GM18951 (cell line): ENCODE measurements around the gene LYRM9.

Experiments
- POLR2A ChIP-seq: IDR thresholded peaks from 4 replicates; pipeline ENCODE4 v1.6.1; 2011; ENCODE audit warnings: mild to moderate bottlenecking; ENCODE audit not compliant: insufficient read length, insufficient read depth; ENCODE audit errors: extremely low read depth
- in situ Hi-C: fragments of 300-500 bp; cut with MboI; formaldehyde crosslinking; loops from one replicate; pipeline ENCODE4 v1.12.0; 2022; ENCODE audit warnings: low sequenced_read_pairs, mixed read lengths, inconsistent platforms; ENCODE audit not compliant: unreplicated experiment

Gene LYRM9

DNA sequence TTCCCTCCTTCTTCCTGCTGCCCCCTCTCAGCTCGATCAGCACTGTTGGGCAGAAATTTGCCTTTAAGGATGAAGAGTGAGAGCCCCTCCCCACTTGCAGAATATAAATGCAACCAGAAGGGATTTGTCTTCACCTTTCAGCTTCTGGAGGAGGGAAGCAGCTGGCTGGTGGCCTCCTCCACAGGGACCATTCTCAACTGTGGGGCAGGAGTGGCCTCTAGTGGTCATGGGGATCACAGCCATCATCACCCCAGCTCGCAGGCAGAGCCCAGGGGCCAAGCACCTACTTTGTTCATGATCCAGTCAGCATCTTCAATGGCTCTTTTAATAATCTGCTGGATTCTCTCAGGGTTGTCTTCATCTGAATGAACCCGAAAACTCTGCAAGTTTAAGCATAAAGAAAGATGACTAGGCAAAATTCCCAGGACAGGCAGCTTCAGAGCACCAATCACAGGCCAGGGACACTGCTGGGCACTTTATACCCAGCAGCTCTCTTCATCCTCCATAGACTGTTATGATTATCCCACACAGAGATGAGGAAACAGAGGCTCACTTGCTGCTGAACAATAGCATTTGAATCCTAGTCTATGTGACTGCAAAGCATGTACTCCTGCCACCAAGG is 13.1 kb downstream of the LYRM9 start:
- in situ Hi-C loops = loop anchor here (10.0 kb wide), 1 partner anchor 75 kb away; the partner anchor contains the start of gene NOS2
- TF ChIP-seq POLR2A = no peak

DNA sequence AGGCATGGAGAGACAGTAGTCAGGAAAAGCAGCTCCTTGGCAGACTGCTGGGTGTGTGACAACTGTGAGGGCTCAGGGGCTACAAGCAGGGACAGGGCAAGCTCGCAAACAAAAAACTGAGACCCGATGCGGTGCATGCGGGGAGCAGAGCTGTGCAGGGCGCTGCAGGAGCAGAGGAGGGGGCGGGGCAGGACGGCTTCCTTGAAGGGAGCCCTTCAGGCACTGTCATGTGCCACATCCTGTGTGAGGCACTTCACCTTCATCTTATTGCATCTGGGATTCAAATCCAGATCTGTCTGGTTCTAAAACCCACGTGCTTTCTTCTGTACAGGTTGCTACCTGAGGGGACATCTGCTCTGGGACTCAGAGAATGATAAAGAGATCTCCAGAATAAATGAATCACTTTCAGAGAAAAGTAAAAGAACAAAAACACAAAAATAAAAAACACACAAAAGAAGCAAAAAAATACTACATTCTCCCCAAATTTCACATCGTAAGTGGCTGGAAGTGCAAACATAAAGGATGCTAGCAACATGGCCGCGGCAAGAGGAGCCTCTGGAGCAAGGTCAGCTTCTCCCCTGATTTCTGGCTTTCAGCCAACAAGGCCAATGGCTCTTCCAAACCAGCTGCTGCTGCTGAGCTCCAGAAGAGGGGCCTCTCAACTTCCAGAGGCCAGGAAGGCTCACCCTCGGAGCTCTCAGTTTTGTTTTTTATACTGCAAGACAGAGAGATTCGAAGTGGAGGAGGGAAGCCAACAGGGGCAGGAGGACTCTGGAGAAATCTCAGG is 14.2 kb downstream of the LYRM9 start:
- no peak for TF ChIP-seq POLR2A
- in situ Hi-C loops = loop anchor here (10.0 kb wide), 1 partner anchor 74 kb away; the partner anchor contains the start of gene NOS2

DNA sequence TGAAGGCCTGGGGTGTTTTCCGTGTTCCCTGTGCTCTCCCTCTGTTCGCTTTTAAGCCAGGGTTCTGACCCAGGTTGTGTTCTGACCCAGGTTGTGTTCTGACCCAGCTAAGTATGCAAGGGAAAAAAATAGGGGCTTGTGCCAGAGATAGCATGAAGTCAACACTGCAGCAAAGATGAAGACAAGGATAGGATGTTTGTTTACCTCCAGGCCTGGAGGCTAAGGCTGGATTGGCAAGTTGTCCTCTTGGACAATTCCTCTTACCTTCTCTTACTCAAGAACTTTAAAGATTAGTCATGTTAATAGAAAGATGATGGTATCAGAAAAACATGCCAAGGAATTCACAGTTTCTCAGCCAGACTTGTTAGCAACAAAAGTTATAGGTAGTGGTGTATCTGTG is 19.4 kb downstream of the LYRM9 start:
- in situ Hi-C loops = loop anchor here (10.0 kb wide), 1 partner anchor 69 kb away; the partner anchor contains the start of gene NOS2
- no peak for TF ChIP-seq POLR2A

DNA sequence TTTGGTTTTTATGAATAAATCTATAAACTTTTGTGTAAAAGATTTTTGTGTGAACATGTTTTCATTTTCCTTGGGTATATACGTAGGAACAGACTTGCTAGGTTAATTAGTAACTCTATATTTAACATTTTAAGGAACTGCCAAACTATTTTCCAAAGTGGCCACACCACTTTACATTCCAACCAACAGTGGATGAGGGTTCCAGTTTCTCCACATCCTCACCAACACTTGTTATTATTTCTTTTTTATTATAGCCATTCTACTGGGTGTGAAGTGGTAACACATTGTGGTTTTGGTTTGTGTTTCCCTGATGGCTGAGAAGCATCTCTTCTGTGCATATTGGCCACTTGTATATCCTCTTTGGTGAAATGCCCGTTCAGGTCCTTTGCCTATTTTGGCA is 20.0 kb downstream of the LYRM9 start:
- in situ Hi-C loops = loop anchor here (10.0 kb wide), 1 partner anchor 68 kb away; the partner anchor contains the start of gene NOS2
- no peak for TF ChIP-seq POLR2A

DNA sequence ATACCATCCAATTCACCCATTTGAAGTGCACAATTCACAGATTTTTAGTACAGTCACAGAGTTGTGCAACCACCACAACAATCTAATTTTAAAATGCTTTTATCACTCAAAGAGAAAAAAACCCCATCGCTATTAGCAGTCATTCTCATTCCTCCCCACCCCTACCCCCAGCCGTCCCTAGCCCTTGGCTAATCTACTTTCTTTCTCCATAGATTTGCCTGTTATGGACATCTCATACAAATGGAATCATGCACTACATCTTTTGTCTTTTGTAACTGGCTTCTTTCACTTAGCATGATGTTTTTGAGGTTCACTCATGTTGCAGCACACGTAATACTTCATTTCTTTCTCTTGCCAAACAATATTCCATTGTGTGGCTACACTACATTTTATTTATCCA is 20.4 kb downstream of the LYRM9 start:
- in situ Hi-C loops = loop anchor here (10.0 kb wide), 1 partner anchor 68 kb away; the partner anchor contains the start of gene NOS2
- no peak for TF ChIP-seq POLR2A

DNA sequence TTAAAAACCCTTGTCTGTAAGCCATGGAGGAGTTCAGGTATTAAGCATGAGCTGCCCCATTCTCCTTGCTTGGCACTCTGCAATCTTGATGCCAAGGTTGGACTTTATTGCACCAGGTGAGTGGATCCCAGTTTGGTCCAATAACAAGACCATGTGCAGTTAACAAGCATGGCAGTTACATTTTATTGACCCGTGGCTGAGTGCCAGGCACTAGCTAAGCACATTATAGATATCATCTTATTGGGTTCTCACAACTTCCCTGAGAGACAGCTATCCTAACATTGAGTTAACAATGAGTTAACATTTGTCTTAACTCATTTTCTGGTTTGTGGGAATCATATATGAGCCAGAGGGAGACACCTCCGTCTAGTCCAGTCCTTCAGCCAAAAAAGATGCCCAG is 21.8 kb downstream of the LYRM9 start:
- no peak for TF ChIP-seq POLR2A
- in situ Hi-C loops = loop anchor here (10.0 kb wide), 1 partner anchor 67 kb away; the partner anchor contains the start of gene NOS2

DNA sequence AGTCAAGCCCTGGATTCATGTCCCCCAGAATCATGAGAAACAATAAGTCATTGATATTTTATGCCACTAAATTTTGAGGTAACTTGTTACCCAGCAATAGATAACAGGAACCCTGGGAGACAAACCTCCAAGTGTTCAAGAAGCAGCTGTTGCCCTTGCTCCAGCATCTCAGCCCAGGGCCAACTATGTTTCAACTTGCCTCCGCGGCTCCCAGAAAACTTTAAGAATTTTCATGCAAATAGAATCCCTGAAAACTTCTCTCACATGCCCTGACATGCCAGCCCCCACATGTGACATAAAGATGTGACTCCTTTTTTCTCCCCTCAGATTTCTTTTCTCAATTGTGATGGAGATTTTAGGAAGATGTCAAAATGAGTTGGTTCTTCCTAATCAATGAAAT is 22.8 kb downstream of the LYRM9 start:
- in situ Hi-C loops = loop anchor here (10.0 kb wide), 1 partner anchor 66 kb away; the partner anchor contains the start of gene NOS2

DNA sequence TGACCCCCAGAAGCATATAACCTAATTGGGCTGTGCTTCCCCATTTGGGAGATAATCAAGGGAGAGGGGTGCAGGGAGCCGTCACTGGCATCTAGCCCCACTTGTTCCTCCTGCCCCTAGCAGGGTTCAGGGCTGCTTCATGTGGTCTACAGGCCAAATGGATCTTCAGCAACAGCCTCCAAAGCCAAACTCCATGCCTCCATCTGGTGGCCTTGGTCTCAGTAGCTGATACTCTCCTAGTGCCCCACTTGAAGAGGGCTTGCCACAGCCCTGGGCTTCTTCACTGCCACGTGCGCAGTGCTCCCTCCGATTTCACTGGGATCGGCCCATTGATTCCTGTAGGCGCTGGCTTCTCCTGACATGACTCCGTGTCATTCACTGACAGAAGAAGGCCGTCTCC is 24.6 kb downstream of the LYRM9 start:
- no peak for TF ChIP-seq POLR2A
- in situ Hi-C loops = no loop called here

More for the DNA sequence above, 22.8 kb downstream of the LYRM9 start:
- TF ChIP-seq POLR2A = no peak

DNA sequence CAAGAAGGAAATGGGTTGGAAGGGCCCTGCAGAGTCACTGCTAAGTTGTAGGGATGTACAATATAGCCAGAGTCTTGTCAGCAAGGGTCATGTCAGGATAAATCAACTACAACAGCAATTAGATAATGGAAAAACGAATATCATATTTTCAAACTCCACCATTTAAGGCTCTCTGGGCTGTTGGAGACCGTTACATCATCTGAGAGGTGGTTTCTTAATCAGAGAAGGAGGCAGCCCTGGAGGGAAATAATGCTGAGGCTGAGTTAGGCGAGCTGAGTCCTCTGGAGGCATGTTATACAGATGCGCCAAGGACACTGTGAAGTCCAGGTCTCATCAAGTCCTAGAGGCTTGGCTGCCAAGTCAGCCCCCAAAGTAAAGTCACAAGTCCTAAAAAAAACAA is 30.3 kb downstream of the LYRM9 start:
- in situ Hi-C loops = no loop called here
- no peak for TF ChIP-seq POLR2A

DNA sequence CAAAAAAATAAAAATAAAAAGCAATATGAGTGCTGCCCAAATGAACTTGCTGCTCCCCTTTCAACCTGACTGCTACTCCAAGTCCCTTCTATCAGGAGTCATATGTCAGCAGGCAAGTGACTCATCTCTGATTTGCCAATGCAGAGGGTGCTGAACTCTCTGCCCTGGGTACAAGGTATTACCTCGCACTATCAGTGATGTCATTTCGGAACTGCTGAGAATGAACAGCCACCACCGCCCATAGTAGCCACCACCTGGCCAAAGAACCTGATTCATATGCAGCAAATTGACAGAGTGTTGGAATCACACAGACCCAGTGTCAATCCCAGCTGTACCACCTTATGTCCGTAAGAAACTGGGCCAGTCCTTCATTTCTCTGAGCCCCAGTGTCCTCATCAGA is 31.2 kb downstream of the LYRM9 start:
- TF ChIP-seq POLR2A = no peak
- in situ Hi-C loops = no loop called here

DNA sequence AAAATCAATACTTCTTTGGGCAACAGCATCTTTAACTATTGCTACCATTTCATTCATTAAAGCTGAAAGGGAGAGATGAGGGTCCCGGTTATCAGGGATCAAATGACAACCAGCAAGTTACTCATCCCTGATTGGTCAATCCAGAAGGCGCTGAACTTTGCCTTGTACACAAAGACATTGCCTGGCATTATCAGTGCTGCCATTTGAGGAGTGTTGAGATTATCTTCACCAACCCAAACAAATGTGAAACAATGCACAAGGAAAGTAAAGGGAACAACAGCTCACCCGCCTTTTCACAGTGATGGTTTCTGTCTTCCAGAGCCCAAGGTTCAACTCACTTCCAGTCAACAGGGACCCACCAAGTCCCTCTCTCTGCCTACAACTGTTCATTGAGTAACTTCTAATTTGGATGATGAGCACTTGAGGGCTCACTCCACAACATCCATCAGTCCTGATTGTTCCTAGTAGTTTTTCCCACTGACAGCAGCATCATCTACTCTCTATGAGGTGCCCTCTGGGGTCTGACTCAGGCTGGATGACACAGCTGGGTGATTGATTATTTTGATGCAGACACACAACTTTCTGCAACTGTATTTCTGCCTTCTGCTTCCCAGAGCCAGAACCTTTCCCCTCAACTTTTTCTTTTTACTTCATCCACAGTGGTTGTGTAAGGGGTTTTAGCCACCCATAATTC is 32.0 kb downstream of the LYRM9 start:
- in situ Hi-C loops = no loop called here

DNA sequence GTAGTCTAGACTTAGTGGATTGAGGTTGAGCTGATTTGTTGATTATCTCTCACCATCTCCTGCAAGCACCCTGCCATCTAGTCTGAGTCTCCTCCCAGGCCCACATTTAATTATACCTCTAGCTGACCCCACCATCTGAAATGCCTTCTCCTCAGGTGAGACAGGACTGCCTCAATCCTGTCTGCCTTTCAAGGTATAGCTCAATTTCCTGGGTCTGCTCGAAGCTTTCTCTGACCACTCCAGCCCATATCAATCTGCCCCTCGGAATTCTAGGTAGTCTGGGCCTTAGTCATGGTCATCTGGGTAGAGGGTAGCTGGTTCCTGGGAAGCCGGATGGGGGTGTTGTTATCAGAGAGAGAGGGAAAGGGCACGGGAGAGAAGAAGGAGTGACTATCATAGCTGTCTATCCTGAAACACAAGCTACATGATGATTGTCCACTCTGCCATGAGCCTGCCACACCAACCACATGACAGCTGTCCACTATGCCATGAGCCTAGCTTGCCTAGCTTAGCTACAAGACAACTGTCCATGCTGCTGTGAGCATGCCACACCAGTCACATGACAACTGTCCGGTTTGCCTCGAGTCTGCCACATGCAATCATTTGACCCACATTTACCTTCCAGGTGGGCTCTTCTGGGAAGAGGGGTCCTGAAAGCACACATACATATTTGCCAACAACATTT is 34.4 kb downstream of the LYRM9 start:
- no peak for TF ChIP-seq POLR2A
- in situ Hi-C loops = no loop called here

More for the DNA sequence above, 32.0 kb downstream of the LYRM9 start:
- no peak for TF ChIP-seq POLR2A

DNA sequence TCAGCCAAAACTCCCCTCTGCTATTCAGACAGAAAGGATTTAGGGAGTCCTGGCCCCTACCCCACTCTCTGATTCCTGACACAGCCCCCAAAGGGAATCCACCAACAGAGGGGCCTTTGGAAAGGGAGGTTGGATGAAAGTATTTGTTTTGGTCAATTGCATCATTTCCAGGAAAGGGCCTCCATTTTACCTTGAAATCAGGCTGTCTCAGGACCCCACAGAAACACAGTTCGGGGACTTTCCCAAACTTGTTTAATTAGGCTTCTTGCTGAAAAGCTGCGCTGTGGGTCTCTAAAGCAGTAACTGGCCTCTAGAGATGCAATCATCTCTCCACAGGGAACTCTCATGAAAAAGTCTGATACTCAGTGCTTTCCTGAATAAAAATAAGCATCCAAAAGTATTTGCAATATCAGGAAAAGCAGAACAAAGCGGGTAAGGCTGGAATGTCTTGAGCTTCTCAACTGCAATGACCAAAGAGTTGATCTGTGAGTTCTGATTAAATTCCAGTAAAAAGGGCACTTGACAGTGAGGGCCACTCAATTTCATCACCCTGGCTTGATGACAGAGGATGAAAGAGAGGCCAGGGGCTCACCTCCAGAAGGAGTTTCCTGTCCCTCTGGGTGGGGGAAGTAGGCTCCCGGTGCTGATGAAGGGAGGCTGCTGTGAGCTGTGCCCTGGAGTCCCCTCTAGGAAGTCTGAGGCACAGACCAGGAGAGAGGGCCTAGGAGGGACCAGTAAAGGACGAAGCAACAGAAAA is 36.3 kb downstream of the LYRM9 start:
- no peak for TF ChIP-seq POLR2A
- in situ Hi-C loops = no loop called here
